Measurements from ENCODE around the gene PYY.
"Not testable (repeated sequence)": the region's sequence is repeated elsewhere in the genome, so short reads cannot be mapped to it uniquely, and the experiment has no call there.

GRCh38 chr17:43972444-43973212, 18.9 kb upstream of the PYY start:
- TF ChIP-seq CTCF, POLR2A, EP300, POLR2AphosphoS5 (IDR thresholded peaks at IDR 0.05): not testable (repeated sequence)
